GM19468 (cell line): ENCODE results near the gene YTHDF1.
"Not testable (repeated sequence)": the region's sequence is repeated elsewhere in the genome, so short reads cannot be mapped to it uniquely, and the experiment has no call there.

Experiments
- ATAC-seq: cut with Tn5 transposase; IDR thresholded peaks from one replicate; pipeline ENCODE4 v1.9.1; 2021; ENCODE audit warnings: mild to moderate bottlenecking, moderate library complexity, moderate number of reproducible peaks; ENCODE audit not compliant: unreplicated experiment; ENCODE audit errors: extremely low read depth

The YTHDF1 gene

GRCh38 chr20:63160641-63161175 lies 55.2 kb downstream of the YTHDF1 start:
- ATAC-seq, result no peak

- no peak for ATAC-seq
These were observed 55.9 kb downstream of the YTHDF1 start for GRCh38 chr20:63159826-63160640.

GRCh38 chr20:63159251-63159650 lies 56.7 kb downstream of the YTHDF1 start:
- not testable (repeated sequence) for ATAC-seq

- ATAC-seq, result no peak
These were observed 57.1 kb downstream of the YTHDF1 start for GRCh38 chr20:63158845-63159244.

- ATAC-seq, result no peak
These were observed 57.6 kb downstream of the YTHDF1 start for GRCh38 chr20:63158352-63158751.

GRCh38 chr20:63157431-63157830 lies 58.5 kb downstream of the YTHDF1 start:
- ATAC-seq, result not testable (repeated sequence)

- no peak for ATAC-seq
These were observed 59.7 kb downstream of the YTHDF1 start for GRCh38 chr20:63156221-63156671.

GRCh38 chr20:63155266-63156165 lies 60.4 kb downstream of the YTHDF1 start:
- ATAC-seq, result no peak

- no peak for ATAC-seq
These were observed 61.5 kb downstream of the YTHDF1 start for GRCh38 chr20:63154395-63154794.

- no peak for ATAC-seq
These were observed 62.4 kb downstream of the YTHDF1 start for GRCh38 chr20:63153254-63154221.

GRCh38 chr20:63152322-63153253 lies 63.3 kb downstream of the YTHDF1 start:
- no peak for ATAC-seq

- no peak for ATAC-seq
These were observed 64.2 kb downstream of the YTHDF1 start for GRCh38 chr20:63151554-63152321.

GRCh38 chr20:63150911-63151531 lies 64.9 kb downstream of the YTHDF1 start:
- no peak for ATAC-seq

GRCh38 chr20:63150391-63150898 lies 65.5 kb downstream of the YTHDF1 start:
- no peak for ATAC-seq

- no peak for ATAC-seq
These were observed 66.3 kb downstream of the YTHDF1 start for GRCh38 chr20:63149531-63150192.

GRCh38 chr20:63148696-63149095 lies 67.2 kb downstream of the YTHDF1 start:
- no peak for ATAC-seq

- ATAC-seq, result no peak
These were observed 68.4 kb downstream of the YTHDF1 start for GRCh38 chr20:63147532-63147931.
